NCI-H226 (cell line): Measurements from ENCODE around the gene SLC50A1.
"Not testable (repeated sequence)": the region's sequence is repeated elsewhere in the genome, so short reads cannot be mapped to it uniquely, and the experiment has no call there.

Source experiments
- DNase-seq: peaks from one replicate; pipeline ENCODE4 v3.0.0-alpha.2; 2015

Gene SLC50A1

DNA sequence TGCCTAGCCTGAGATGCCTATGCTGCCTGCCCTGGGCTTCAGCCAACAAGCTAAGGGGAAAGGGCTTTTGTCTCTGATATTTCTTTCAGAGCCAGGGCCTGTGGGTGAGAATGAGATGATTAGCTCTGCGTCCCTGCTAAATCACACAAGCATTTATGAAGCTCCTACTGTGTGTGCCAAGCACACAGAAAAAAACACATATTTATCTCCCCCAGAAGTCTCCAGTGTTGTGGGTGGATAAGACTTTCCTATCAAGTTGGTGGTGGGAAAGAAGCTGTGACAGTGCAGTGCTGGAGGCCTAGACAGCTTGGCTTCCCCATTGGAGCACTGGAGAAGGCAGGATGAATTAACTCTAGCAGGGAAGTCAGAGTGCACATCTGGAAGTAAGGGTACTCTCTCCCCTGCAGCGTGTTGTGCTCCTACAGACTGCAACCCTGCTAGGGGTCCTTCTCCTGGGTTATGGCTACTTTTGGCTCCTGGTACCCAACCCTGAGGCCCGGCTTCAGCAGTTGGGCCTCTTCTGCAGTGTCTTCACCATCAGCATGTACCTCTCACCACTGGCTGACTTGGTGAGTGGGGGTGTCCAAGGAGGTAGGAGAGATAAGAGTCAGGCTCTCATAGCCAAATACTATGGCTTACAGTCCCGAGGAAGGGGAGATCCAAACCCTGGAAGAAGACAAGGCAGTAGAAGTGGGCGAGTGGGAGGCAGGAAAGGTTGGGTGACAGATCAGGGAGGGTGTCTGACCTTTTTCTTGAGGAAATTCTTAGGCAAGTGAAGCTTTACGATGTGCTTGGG lies 1.7 kb downstream of the SLC50A1 start:
- DNase-seq = no peak

DNA sequence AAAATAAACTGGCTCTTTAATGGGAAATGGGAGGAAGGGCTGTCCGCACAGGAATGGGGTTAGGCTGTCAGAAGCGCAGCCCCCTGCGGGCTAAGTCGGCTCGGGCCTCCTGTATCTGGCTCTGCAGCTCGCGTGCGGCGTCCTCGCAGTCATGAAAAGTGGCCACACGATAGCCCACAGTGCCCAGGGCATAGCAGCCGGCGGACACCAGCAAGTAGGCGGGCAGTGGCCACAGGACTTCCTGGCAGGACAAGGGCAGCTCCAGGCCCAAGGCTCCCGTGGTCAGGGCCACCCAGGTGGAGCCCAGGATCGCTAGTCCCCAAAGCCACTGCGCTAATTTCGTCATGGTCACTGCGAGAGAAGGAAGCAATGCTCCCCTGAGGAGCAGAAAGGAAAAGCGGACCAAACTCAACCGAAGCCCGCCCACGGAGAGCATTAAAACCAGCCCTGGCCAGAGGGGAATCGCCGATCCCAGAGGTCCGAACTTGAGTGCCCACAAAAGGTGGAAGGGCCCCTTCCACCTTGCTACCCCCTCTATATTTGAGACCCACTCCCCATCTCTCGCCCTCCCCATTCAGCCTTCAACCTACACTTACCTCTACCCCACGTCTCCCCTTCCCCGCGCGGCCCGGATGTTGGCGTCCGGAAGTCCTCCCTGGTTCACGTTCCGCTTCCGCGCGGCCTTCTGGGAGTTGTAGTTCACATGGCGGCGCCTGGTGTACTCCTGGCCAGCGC lies 4.4 kb downstream of the SLC50A1 start, which contains the start of gene DPM3:
TSS of gene DPM3 (minus strand) at position 637 of the 735 bp plus-strand sequence. CDS start at position 346, 291 bp downstream.
- peak; percentile 76 for DNase-seq

DNA sequence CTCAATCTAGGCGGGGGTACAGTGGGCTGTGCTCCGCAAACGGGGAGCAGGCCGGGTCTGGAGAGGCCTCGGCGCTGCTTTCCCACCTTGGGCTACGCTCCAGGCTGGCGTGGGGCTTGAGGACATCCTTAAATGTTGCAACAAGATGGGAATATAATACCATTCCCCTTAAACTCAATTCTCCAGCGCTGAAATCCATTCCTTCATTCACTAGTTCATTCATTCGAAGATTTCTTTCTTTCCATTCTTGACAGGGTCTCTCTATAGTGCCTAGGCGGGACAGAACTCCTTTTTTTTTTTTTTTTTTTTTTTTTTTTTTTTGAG lies 4.9 kb downstream of the SLC50A1 start:
- DNase-seq = no peak

GRCh38 chr1:155141749-155142148 lies 6.1 kb downstream of the SLC50A1 start:
- DNase-seq = no peak

DNA sequence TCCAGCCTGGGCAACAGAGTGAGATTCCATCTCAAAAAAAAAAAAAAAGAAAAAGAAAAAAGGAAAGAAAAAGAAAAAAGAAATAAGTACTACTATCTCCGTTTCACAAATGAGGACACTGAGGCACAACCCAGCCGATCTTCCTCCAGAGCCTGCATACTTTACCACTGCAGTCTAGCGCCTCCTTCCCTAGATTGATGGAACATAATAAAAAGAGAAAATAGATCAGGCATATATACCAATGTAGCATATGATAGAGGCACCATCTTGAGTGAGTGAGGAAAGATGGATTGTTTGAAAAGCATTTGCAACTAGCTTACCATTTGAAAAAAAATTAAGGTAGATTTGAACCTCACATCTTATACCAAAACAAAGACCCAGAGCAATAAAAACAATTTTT lies 9.8 kb downstream of the SLC50A1 start:
- no peak for DNase-seq

- not testable (repeated sequence) for DNase-seq
These were observed 20.5 kb downstream of the SLC50A1 start for GRCh38 chr1:155155996-155156643.

- DNase-seq = no peak
These were observed 23.3 kb downstream of the SLC50A1 start for GRCh38 chr1:155158991-155159390.

GRCh38 chr1:155160128-155160527 lies 24.5 kb downstream of the SLC50A1 start:
- DNase-seq = no peak

DNA sequence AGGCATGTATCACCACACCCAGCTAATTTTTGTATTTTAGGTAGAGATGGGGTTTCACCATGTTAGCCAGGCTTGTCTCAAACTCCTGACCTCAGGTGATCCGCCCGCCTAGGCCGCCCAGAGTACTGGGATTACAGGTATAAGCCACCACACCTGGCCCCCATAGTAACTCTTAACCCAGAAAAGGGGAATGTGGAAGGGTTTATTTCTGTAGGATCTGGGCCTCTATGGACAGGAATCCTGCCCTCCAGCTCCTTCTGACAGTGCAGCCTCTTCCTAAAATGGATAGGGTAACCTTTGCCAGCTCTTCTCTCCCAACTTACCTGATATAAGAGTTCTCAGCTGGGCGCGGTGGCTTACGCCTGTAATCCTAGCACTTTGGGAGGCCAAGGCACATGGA lies 27.0 kb downstream of the SLC50A1 start:
- DNase-seq = not testable (repeated sequence)

GRCh38 chr1:155163785-155164184 lies 28.1 kb downstream of the SLC50A1 start:
- DNase-seq = not testable (repeated sequence)

GRCh38 chr1:155164625-155165024 lies 29.0 kb downstream of the SLC50A1 start:
- DNase-seq = not testable (repeated sequence)

DNA sequence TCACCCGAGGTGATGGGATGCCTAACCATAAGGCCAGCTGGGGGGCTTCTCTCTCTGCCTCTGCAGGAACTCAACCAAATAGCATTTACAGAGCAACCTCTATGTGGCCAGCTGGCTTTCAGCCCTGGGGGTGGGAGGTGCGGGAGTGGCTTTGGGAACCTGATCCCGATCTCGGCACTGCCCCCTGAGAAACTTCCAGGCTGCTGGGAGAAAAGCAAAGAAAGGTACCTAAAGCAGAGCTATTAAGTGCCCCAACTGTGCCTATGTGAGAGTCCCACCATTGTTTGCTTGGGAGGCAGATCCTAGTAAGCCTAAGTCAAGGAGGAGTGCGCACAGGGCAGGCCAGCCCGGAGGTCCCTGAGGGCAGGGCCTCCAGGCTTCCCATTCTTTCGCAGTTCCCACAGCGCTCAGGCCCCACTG lies 30.4 kb downstream of the SLC50A1 start:
- no peak for DNase-seq

GRCh38 chr1:155166471-155167165 lies 31.0 kb downstream of the SLC50A1 start:
- DNase-seq = no peak

GRCh38 chr1:155167166-155168104 lies 31.8 kb downstream of the SLC50A1 start:
- peak; percentile 66 for DNase-seq

- DNase-seq = not testable (repeated sequence)
These were observed 32.4 kb downstream of the SLC50A1 start for GRCh38 chr1:155168105-155168445.

DNA sequence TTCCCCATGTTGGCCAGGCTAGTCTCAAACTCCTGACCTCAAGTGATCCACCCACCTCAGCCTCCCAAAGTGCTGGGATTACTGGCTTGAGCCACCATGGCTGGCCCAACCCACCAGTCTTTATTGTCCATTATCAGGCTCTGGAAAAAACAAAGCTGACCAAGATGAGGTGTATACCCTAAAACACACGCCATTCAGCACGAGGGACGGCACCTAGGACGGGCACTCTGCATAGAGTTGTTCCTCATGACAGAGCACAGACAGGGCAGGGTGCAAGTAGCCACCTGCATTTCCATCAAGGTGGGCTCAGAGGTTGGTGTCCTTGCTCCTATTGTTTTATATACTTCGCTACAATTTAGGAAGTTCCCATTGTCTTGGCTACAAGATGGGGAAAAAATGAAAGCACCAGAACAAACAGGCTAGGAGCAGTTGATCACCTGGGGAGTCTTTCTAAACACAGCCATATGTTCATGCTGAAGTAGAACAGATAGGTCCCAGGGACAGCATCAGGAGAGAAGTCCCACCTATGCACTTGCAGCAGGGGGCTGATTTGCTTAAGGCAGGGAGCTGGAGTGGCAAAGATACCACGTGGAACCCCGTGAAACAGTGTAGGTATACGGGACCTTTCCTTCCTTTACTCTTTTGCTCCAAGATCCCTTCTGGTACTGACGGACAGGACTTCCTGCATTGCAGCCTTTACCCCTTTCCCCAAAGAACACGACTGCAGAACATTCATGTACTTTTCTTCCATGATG lies 33.0 kb downstream of the SLC50A1 start:
- no peak for DNase-seq

GRCh38 chr1:155169541-155169940 lies 33.9 kb downstream of the SLC50A1 start:
- DNase-seq = no peak

DNA sequence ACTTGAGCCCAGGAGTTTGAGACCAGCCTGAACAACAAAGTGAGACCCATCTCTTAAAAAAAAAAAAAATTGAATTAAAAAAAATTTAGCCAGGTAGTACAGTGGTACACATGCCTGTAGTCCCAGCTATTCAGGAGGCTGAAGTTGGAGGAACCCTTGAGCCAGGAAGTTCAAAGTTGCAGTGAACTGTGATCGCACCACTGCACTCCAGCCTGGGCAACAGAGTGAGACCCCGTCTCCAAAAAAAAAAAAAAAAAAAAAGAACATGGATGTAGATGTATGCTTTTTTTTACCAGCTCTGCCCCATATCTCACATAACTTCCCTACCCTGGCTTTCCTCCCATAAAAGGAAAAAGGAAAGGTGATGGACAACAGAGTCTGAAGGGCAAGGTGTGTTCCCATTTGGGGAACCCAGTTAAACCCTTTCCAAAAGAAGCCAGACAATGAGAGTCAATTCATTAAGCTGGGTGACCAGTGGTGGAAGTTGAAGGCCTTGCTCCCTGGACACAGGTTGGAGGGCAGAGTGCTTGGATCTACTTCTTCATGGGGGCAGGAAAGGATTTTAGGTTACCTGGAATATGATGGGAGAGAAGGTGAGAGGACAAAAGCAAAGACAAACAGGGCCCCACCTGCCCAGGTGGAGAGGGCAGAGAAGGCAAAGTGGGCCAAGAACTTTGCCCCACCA lies 34.6 kb downstream of the SLC50A1 start:
- no peak for DNase-seq

DNA sequence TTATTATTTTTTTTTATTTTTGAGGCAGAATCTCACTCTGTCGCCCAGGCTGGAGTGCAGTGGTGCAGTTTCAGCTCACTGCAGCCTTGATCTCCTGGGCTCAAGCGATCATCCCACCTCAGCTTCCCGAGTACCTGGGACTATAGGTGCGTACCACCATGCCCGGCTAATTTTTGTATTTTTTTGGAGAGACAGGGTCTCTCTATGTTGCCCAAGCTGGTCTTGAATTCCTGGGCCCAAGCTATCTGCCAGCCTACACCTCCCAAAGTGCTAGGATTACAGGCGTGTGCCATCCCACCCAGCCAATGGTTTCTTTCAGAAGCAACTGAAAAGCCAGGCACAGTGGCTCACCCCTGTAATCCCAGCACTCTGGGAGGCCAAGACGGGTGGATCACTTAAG lies 35.2 kb downstream of the SLC50A1 start:
- DNase-seq = no peak
